B cell (primary cell): ENCODE data around the gene AMDHD1.

ENCODE experiments used
- EZH2 ChIP-seq: IDR thresholded peaks from 2 replicates; pipeline ENCODE4 v1.6.1; 2012; ENCODE audit warnings: borderline replicate concordance, low read depth, mild to moderate bottlenecking, moderate library complexity, low read length; ENCODE audit not compliant: insufficient read depth, poor library complexity, severe bottlenecking
- TF ChIP-seq, protein P1 (sequence below): fragments of 200-600 bp; IDR thresholded peaks from one replicate; pipeline ENCODE4 v1.8.0; 2022; ENCODE audit warnings: antibody characterized with exemption, mild to moderate bottlenecking

DNA sequence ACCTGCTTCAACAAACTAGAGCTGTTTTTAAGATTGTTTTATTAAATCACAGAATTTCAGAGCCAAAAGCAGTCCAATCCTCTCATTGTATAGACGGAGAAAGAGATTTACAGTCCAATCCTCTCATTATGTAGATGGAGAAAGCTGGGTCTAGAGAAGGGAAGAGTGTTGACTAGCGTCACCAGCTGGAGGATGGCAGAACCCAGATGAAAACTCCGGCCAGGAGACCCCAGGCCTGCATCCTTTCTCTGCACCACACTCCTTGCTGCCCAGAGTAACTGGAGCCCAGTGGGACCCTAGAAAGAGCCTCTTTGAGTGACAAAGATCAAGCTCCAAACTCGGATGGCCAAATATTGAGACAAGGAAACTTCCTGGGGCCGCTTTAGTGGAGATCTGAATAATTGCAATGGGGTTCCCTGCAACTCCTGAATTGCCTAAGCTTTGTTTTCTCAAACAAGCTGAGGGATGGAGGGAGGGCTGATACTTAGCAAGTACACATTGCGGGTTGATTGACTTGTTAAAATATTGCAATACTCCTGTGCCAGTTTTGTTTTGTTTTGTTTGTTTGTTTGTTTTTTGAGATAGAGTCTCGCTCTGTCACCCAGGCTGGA is 12.5 kb downstream of the AMDHD1 start:
- TF ChIP-seq, protein P1, sequence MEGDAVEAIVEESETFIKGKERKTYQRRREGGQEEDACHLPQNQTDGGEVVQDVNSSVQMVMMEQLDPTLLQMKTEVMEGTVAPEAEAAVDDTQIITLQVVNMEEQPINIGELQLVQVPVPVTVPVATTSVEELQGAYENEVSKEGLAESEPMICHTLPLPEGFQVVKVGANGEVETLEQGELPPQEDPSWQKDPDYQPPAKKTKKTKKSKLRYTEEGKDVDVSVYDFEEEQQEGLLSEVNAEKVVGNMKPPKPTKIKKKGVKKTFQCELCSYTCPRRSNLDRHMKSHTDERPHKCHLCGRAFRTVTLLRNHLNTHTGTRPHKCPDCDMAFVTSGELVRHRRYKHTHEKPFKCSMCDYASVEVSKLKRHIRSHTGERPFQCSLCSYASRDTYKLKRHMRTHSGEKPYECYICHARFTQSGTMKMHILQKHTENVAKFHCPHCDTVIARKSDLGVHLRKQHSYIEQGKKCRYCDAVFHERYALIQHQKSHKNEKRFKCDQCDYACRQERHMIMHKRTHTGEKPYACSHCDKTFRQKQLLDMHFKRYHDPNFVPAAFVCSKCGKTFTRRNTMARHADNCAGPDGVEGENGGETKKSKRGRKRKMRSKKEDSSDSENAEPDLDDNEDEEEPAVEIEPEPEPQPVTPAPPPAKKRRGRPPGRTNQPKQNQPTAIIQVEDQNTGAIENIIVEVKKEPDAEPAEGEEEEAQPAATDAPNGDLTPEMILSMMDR, result no peak
- no peak for TF ChIP-seq EZH2
